ENCODE measurements around the gene TNPO3.
"Not testable (repeated sequence)": the region's sequence is repeated elsewhere in the genome, so short reads cannot be mapped to it uniquely, and the experiment has no call there.

TNPO3 gene

GRCh38 chr7:128968624-128969023 lies 86.3 kb downstream of the TNPO3 start:
- no peak for DNase-seq
- intact Hi-C loops (cut with DNase I): no loop called here

- no peak for DNase-seq
- intact Hi-C loops (cut with DNase I): no loop called here
These were observed 91.6 kb downstream of the TNPO3 start for GRCh38 chr7:128963327-128963757.

GRCh38 chr7:128962899-128963298 lies 92.0 kb downstream of the TNPO3 start:
- no peak for DNase-seq
- intact Hi-C loops (cut with DNase I): no loop called here

- intact Hi-C loops (cut with DNase I): no loop called here
- no peak for DNase-seq
These were observed 93.8 kb downstream of the TNPO3 start for GRCh38 chr7:128961030-128961659.

GRCh38 chr7:128959296-128959695 lies 95.6 kb downstream of the TNPO3 start:
- intact Hi-C loops (cut with DNase I): no loop called here
- DNase-seq: no peak

GRCh38 chr7:128955981-128956380 lies 98.9 kb downstream of the TNPO3 start:
- intact Hi-C loops (cut with DNase I): no loop called here
- DNase-seq: no peak

GRCh38 chr7:128954830-128955802 lies 99.8 kb downstream of the TNPO3 start:
- peak in 1 of 10 donors; percentile 53 for DNase-seq

GRCh38 chr7:128954150-128954549 lies 100.8 kb downstream of the TNPO3 start:
- no peak for DNase-seq
- intact Hi-C loops (cut with DNase I): no loop called here

More at GRCh38 chr7:128954830-128955802, 99.8 kb downstream of the TNPO3 start:
- intact Hi-C loops (cut with DNase I): no loop called here

GRCh38 chr7:128951296-128951695 lies 103.6 kb downstream of the TNPO3 start:
- peak in 1 of 10 donors; percentile 33 for DNase-seq
- intact Hi-C loops (cut with DNase I): no loop called here

- DNase-seq: no peak
- intact Hi-C loops (cut with DNase I): no loop called here
These were observed 105.7 kb downstream of the TNPO3 start for GRCh38 chr7:128948976-128949760.

GRCh38 chr7:128948312-128948973 lies 106.5 kb downstream of the TNPO3 start:
- no peak for DNase-seq
- intact Hi-C loops (cut with DNase I): no loop called here

- intact Hi-C loops (cut with DNase I): no loop called here
- no peak for DNase-seq
These were observed 107.1 kb downstream of the TNPO3 start for GRCh38 chr7:128947854-128948253.

GRCh38 chr7:128946936-128947830 lies 107.7 kb downstream of the TNPO3 start:
- intact Hi-C loops (cut with DNase I): no loop called here
- DNase-seq: peak in 1 of 10 donors; percentile 77

GRCh38 chr7:128945668-128946366 lies 109.1 kb downstream of the TNPO3 start:
- no peak for DNase-seq
- intact Hi-C loops (cut with DNase I): no loop called here

GRCh38 chr7:128944487-128945236 lies 110.2 kb downstream of the TNPO3 start:
- intact Hi-C loops (cut with DNase I): no loop called here
- no peak for DNase-seq

GRCh38 chr7:128943251-128943650 lies 111.7 kb downstream of the TNPO3 start:
- DNase-seq; intact Hi-C loops (cut with DNase I): not testable (repeated sequence)

GRCh38 chr7:128941946-128942526 lies 112.9 kb downstream of the TNPO3 start:
- intact Hi-C loops (cut with DNase I): no loop called here
- DNase-seq: no peak

Measured in posterior cingulate gyrus (tissue), 11 donors.